ENCODE data around the gene ALDOA.
"Not testable (repeated sequence)": the region's sequence is repeated elsewhere in the genome, so short reads cannot be mapped to it uniquely, and the experiment has no call there.

ALDOA gene

GRCh38 chr16:30065102-30065942, at the start of gene ALDOA:
Gene ALDOA, plus strand, starts transcription at chr16:30065760. Its CDS starts 1,138 bp downstream, at chr16:30066898.
- peak within 1 kb of the TSS; percentile 96 to 97 for H3K27ac ChIP-seq
- H3K27me3 ChIP-seq: no peaks in the 10 kb centered on the region
- peak; percentile 98 to 99 for DNase-seq
- H3K36me3 ChIP-seq: peaks cover 34 to 38% (median 35%) of the 10 kb centered on the region in 3 donors
- peak within 1 kb of the TSS; percentile 98 to 99 for H3K4me3 ChIP-seq
- intact Hi-C loops (cut with DNase I; ENCODE audit: low total_unique reads): no loop called here
- H3K9me3 ChIP-seq: no peaks in the 10 kb centered on the region
- TF ChIP-seq CTCF (IDR thresholded peaks at IDR 0.05): peak in 1 of 2 experiments; percentile 21
- H3K4me1 ChIP-seq: peaks cover 0 to 60% (median 52%) of the 10 kb centered on the region in 4 donors

- intact Hi-C loops (cut with DNase I; ENCODE audit: low total_unique reads): no loop called here
- no peaks in the 10 kb centered on the region for H3K9me3 ChIP-seq
- no peak overlapping the region for H3K4me3 ChIP-seq
- no peak for TF ChIP-seq CTCF (IDR thresholded peaks at IDR 0.05)
- no peak for DNase-seq
- H3K27ac ChIP-seq: no peak overlapping the region
- no peaks in the 10 kb centered on the region for H3K36me3 ChIP-seq
- peaks cover 0 to 13% of the 10 kb centered on the region in 2 donors for H3K27me3 ChIP-seq
- H3K4me1 ChIP-seq: peaks cover 0 to 15% (median 10%) of the 10 kb centered on the region in 4 donors
Observed at GRCh38 chr16:30016555-30017276, 48.8 kb upstream of the ALDOA start.

GRCh38 chr16:30017277-30017656, 48.3 kb upstream of the ALDOA start:
- intact Hi-C loops (cut with DNase I; ENCODE audit: low total_unique reads): no loop called here
- Histone ChIP-seq H3K27ac (no peak overlapping the region), H3K36me3 (no peaks in the 10 kb centered on the region)

GRCh38 chr16:30017937-30018336, 47.6 kb upstream of the ALDOA start:
- H3K27me3 ChIP-seq; intact Hi-C loops (cut with DNase I; ENCODE audit: low total_unique reads); DNase-seq; H3K9me3 ChIP-seq; H3K4me3 ChIP-seq; H3K27ac ChIP-seq; H3K36me3 ChIP-seq: not testable (repeated sequence)
- H3K4me1 ChIP-seq: peaks cover 0 to 11% (median 9%) of the 10 kb centered on the region in 4 donors

More at GRCh38 chr16:30017277-30017656, 48.3 kb upstream of the ALDOA start:
- DNase-seq: no peak
- peaks cover 0 to 11% (median 9%) of the 10 kb centered on the region in 4 donors for H3K4me1 ChIP-seq
- no peak for TF ChIP-seq CTCF (IDR thresholded peaks at IDR 0.05)
- peaks cover 0 to 8% of the 10 kb centered on the region in 2 donors for H3K27me3 ChIP-seq
- H3K9me3 ChIP-seq: no peaks in the 10 kb centered on the region
- H3K4me3 ChIP-seq: no peak overlapping the region

GRCh38 chr16:30018731-30019158, 46.8 kb upstream of the ALDOA start:
- Histone ChIP-seq H3K27ac (no peak overlapping the region), H3K27me3 (peaks cover 0 to 16% of the 10 kb centered on the region in 2 donors), H3K9me3 (no peaks in the 10 kb centered on the region), H3K4me1 (peaks cover 0 to 11% (median 9%) of the 10 kb centered on the region in 4 donors), H3K4me3 (no peak overlapping the region), H3K36me3 (no peaks in the 10 kb centered on the region)
- no peak for TF ChIP-seq CTCF (IDR thresholded peaks at IDR 0.05)
- DNase-seq: no peak
- intact Hi-C loops (cut with DNase I; ENCODE audit: low total_unique reads): no loop called here

GRCh38 chr16:30022887-30023286, 42.7 kb upstream of the ALDOA start, which contains the start of gene C16orf92:
Gene C16orf92, plus strand, starts transcription at chr16:30023198. Its CDS starts 143 bp downstream, at chr16:30023341.
- peaks cover 0 to 55% of the 10 kb centered on the region in 2 donors for H3K27me3 ChIP-seq

More at GRCh38 chr16:30022887-30023286, 42.7 kb upstream of the ALDOA start, which contains the start of gene C16orf92:
- Histone ChIP-seq H3K4me1 (peaks cover 0 to 11% (median 9%) of the 10 kb centered on the region in 4 donors), H3K9me3 (no peaks in the 10 kb centered on the region), H3K36me3 (no peaks in the 10 kb centered on the region), H3K27ac (no peak within 1 kb of the TSS), H3K4me3 (no peak within 1 kb of the TSS)
- TF ChIP-seq CTCF (IDR thresholded peaks at IDR 0.05): no peak
- intact Hi-C loops (cut with DNase I; ENCODE audit: low total_unique reads): loop anchor here (5.0 kb wide), 1 partner anchor 326 kb away; no protein-coding TSS in a partner anchor
- no peak for DNase-seq
